ENCODE data around the gene KHNYN. TPM values are rescaled to one million over a fixed set of nuclear protein-coding genes. Genes with fewer than 3 reads are reported as not detected.

The KHNYN gene
- total RNA-seq, 1 experiment from 2014 or later, result 53.4 TPM

- H3K4me2 ChIP-seq, result no peak overlapping the region
- intact Hi-C loops (cut with micrococcal nuclease; ENCODE audit: unreplicated experiment), result no loop called here
- POLR2A ChIA-PET (ENCODE audit: unreplicated experiment), result no interaction called here
These were observed 8.7 kb downstream of the KHNYN start for GRCh38 chr14:24438223-24439097.

GRCh38 chr14:24439257-24439656 lies 9.5 kb downstream of the KHNYN start:
- no peak for DNase-seq
- H3K36me3 ChIP-seq (ENCODE audit: low read depth), result no peaks in the 10 kb centered on the region
- peaks cover 31% of the 10 kb centered on the region for H3F3A ChIP-seq (ENCODE audit: insufficient read depth, low read depth)
- H3K9me2 ChIP-seq (ENCODE audit: insufficient read depth), result no peaks in the 10 kb centered on the region
- H3K4me3 ChIP-seq, result no peak overlapping the region
- ChIA-PET POLR2A (ENCODE audit: unreplicated experiment) (no interaction called here), CTCF (interaction anchor here (0.7 kb wide), 1 partner anchor 10 kb away, joined by 4 read pairs; no protein-coding TSS in a partner anchor)
- no peak overlapping the region for H3K4me2 ChIP-seq
- H4K20me1 ChIP-seq (ENCODE audit: insufficient read depth), result no peaks in the 10 kb centered on the region
- H3K27ac ChIP-seq, result no peak overlapping the region
- H3K27me3 ChIP-seq (ENCODE audit: insufficient read depth, low read depth), result no peaks in the 10 kb centered on the region
- intact Hi-C loops (cut with micrococcal nuclease; ENCODE audit: unreplicated experiment), result no loop called here
- BruUV-seq (replicated peaks), result no TSS peak
- no peaks in the 10 kb centered on the region for H3K9me3 ChIP-seq (ENCODE audit: insufficient read depth, low read depth)
- no peak overlapping the region for H2AFZ ChIP-seq
- H3K79me2 ChIP-seq (ENCODE audit: low read depth), result peaks cover 15% of the 10 kb centered on the region; the same call in 1 of the 2 replicates
- TF ChIP-seq CTCF (conservative IDR thresholded peaks at IDR 0.05), result no peak
- no peak for TF ChIP-seq EZH2 (IDR thresholded peaks at IDR 0.05; ENCODE audit: low read depth)
- H3K4me1 ChIP-seq (replicated peaks; ENCODE audit: insufficient read depth), result no peaks in the 10 kb centered on the region

More at GRCh38 chr14:24438223-24439097, 8.7 kb downstream of the KHNYN start:
- Histone ChIP-seq H3K27ac (no peak overlapping the region), H3K9me2 (ENCODE audit: insufficient read depth) (no peaks in the 10 kb centered on the region), H3K79me2 (ENCODE audit: low read depth) (peaks cover 14% of the 10 kb centered on the region; the same call in 1 of the 2 replicates), H3F3A (ENCODE audit: insufficient read depth, low read depth) (peaks cover 31% of the 10 kb centered on the region), H3K9me3 (ENCODE audit: insufficient read depth, low read depth) (no peaks in the 10 kb centered on the region), H2AFZ (no peak overlapping the region), H3K27me3 (ENCODE audit: insufficient read depth, low read depth) (no peaks in the 10 kb centered on the region), H3K4me1 (replicated peaks; ENCODE audit: insufficient read depth) (no peaks in the 10 kb centered on the region), H3K4me3 (no peak overlapping the region), H3K36me3 (ENCODE audit: low read depth) (no peaks in the 10 kb centered on the region), H4K20me1 (ENCODE audit: insufficient read depth) (no peaks in the 10 kb centered on the region)
- no peak for DNase-seq
- BruUV-seq (replicated peaks), result no TSS peak
- TF ChIP-seq EZH2 (IDR thresholded peaks at IDR 0.05; ENCODE audit: low read depth) (no peak), CTCF (conservative IDR thresholded peaks at IDR 0.05) (no peak)
- CTCF ChIA-PET, result interaction anchor here (0.7 to 0.9 kb wide), 2 partner anchors 10 to 105 kb away, joined by 3 to 4 read pairs; no protein-coding TSS in a partner anchor

GRCh38 chr14:24439830-24440605 lies 10.3 kb downstream of the KHNYN start:
- H3K9me3 ChIP-seq (ENCODE audit: insufficient read depth, low read depth), result no peaks in the 10 kb centered on the region
- no peak overlapping the region for H3K4me2 ChIP-seq
- no peaks in the 10 kb centered on the region for H3K9me2 ChIP-seq (ENCODE audit: insufficient read depth)
- intact Hi-C loops (cut with micrococcal nuclease; ENCODE audit: unreplicated experiment), result no loop called here
- H3K27me3 ChIP-seq (ENCODE audit: insufficient read depth, low read depth), result no peaks in the 10 kb centered on the region
- H3K79me2 ChIP-seq (ENCODE audit: low read depth), result peaks cover 15% of the 10 kb centered on the region; the same call in 1 of the 2 replicates
- POLR2A ChIA-PET (ENCODE audit: unreplicated experiment), result no interaction called here
- TF ChIP-seq CTCF (conservative IDR thresholded peaks at IDR 0.05), result no peak
- no peak for TF ChIP-seq EZH2 (IDR thresholded peaks at IDR 0.05; ENCODE audit: low read depth)
- DNase-seq, result no peak
- H2AFZ ChIP-seq, result no peak overlapping the region
- no TSS peak for BruUV-seq (replicated peaks)
- no peak overlapping the region for H3K4me3 ChIP-seq
- CTCF ChIA-PET, result no interaction called here
- H3K27ac ChIP-seq, result no peak overlapping the region
- no peaks in the 10 kb centered on the region for H3K4me1 ChIP-seq (replicated peaks; ENCODE audit: insufficient read depth)
- H3K36me3 ChIP-seq (ENCODE audit: low read depth), result no peaks in the 10 kb centered on the region
- no peaks in the 10 kb centered on the region for H4K20me1 ChIP-seq (ENCODE audit: insufficient read depth)
- H3F3A ChIP-seq (ENCODE audit: insufficient read depth, low read depth), result peaks cover 31% of the 10 kb centered on the region
